GM19023 (cell line): Measurements from ENCODE around the gene RERE.
"Not testable (repeated sequence)": the region's sequence is repeated elsewhere in the genome, so short reads cannot be mapped to it uniquely, and the experiment has no call there.

Source experiments
- ATAC-seq: cut with Tn5 transposase; IDR thresholded peaks from one replicate; pipeline ENCODE4 v1.9.1; 2021; ENCODE audit warnings: mild to moderate bottlenecking, moderate library complexity; ENCODE audit not compliant: unreplicated experiment

The RERE gene

DNA sequence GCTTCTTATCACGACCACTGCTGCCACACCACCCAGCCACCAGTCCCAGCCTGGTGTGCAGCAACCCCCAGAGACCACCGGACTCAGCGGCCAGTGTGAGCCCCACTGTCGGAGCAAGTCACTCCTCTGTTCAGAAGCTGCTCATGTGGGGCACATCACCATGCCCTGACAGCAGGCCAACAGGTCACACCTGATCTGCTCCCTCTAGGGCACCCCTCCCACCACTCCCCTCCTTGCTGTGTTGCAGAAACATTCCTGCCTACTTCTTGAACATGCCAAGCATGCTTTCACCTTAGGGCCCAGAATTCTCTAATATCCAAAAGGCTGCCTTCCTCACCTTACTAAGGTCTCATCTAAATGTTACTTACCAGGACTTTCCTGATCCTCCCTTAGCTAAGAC, 353.1 kb downstream of the RERE start:
- no peak for ATAC-seq

- ATAC-seq: no peak
These were observed 354.1 kb downstream of the RERE start for GRCh38 chr1:8463144-8463927.

- no peak for ATAC-seq
These were observed 355.0 kb downstream of the RERE start for GRCh38 chr1:8462371-8462892.

- ATAC-seq: no peak
These were observed 355.9 kb downstream of the RERE start for GRCh38 chr1:8461351-8462110.

DNA sequence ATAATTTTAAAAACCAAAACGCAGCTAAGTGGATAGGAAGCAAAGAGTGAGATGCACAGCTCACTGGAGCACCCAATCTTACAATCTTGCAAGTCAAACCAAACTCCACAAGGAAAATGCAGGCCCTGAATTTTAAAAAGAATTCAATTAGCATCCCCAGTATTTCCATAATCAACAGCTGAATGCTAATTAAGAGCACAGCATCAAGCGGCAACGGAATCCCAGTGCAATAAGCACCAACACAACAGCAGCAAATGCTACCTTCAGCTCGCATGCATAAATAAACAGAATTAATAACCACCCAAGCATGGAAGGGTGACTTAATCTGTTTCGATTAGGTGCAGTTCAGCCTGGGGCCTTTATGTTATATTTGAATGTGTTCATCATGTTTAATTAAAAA, 356.7 kb downstream of the RERE start:
- no peak for ATAC-seq

- no peak for ATAC-seq
These were observed 357.3 kb downstream of the RERE start for GRCh38 chr1:8460132-8460544.

DNA sequence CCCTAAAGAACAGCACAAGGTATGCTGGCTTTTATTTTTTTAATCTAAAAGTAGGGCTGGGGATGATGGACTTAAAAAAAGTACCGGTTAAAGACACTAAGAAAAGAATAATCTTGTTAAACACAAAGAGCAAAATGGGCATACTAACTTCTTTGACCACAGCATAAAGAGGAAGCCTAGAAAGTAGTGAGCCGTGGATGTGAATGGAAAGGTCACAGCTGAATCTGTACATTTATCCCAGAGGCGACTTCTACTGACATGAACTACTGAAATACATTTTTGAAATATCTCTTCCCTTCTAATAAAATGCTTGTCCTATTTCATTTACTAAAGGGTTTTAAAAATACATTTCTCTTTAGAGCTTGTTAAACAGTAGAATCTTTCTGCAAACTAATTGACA, 358.8 kb downstream of the RERE start:
- no peak for ATAC-seq

DNA sequence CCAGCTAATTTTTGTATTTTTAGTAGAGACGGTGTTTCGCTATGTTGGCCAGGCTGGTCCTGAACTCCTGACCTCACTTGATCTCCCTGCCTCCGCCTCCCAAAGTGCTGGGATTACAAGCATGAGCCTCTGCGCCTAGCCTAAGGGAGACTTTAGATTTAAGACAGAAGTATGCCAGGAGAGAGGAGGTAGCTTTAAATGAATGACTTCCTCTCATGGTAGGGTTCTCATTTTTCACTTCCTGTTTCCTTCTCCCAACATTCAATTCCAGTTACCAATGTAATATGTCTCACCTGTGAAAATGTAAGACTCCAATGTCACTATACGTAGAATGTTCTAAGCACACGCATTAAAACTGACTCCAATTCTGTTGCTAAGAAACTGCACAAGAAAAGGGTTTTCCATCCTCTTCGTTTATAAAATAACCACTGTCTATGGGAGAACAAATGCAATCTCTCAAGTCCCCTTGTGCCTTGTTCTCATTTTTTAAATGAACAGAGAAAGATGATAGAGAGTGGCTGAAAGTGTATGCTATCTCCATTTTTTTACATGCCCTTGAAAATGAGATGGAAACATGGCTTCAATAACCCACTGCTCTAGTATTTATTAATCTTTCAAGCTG, 359.6 kb downstream of the RERE start:
- ATAC-seq: no peak

GRCh38 chr1:8456991-8457390, 360.4 kb downstream of the RERE start:
- ATAC-seq: no peak

DNA sequence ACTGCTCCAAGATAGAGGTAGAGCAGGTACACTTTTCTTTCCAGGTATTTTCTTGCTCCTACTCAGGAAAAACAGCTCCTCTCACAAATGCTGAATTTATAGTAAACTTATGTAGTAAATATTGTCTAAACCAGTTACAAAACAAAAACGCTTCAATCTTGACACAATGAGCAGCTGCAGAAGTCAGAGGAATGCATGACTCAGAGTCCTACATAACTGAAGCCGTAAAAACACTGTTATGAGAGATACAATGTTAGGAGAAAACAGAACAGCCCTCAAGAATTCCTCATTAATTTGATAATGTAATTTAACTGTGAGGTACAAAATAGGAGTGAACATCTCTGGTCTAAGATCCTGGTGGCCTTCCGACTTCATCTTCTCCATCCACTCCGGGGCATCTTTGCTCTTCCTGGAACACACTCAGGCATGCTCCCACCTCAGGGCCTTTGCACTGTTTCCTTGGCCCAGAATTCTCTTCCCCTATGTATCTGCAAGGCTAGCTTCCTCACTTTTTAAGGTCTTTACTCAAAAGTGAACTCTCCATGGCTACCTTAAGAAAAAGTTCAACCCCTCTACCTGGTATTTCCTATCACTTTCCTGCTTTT, 361.0 kb downstream of the RERE start:
- ATAC-seq: no peak

GRCh38 chr1:8455700-8456307, 361.6 kb downstream of the RERE start:
- no peak for ATAC-seq

DNA sequence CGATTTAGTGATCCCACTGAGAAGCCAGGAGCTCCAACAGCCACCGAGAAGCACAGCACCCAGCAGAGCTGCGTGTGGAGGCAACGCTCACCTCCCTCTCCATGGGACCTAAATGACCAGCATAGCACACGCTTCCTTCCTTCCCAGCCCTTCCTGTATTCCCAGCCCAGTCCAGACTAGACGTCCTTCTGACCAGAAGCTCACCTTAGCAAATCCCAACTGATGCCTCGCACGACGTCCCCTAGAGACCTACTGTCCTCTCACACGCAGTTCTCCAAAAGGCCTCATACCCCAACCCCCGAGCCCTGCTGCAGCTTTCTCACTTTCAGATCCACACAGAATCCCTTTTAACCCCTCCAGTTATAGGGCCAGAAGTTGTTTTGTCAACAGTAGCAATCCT, 367.1 kb downstream of the RERE start:
- no peak for ATAC-seq

DNA sequence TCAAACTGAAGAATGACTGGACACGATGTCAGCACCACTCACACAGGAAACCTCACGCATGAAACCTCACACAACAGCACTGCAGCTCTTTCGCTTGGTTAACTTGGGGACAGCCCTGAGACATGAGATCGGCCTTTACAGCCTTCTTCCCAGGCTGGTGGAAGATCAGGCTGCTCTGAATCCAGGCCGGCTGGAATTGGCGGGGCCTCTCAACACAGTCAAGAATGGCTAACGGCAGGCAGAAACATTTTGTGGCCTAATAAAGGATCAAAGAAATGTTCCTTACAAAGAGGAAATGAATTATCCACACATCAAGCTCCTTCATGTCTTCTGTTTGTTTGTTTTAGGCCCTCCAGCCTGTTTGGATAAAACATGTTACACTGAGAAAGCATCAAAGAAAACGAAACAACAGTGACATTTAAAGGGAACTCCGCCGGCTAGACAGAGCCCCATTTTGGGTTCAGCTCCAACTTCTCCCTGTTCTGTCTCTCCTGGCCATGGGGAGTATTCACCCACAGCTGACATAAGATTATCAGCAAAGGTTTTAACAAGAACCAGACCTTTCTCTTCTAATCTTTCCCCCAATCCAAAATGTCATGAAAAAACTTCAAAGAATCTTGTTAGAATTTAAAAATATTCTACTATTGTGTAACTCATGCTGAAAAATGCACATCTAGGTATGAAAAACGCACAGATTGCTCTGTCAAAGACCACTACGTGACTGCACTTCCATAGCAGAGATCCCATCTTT, 368.4 kb downstream of the RERE start:
- no peak for ATAC-seq

DNA sequence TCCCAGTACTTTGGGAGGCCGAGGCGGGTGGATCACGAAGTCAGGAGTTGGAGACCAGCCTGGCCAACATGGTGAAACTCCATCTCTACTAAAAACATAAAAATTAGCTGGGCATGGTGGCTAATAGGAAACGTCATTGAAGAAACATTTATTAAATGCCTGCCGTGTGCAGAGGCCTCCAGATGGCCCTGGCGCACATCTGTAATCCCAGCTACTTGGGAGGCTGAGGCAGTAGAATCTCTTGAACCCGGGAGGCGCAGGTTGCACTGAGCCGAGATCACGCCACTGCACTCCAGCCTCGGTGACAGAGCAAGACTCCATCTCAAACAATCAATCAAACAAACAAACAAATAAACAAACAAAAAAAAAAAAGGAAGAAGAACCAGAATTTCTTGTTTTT, 368.9 kb downstream of the RERE start:
- ATAC-seq: not testable (repeated sequence)

- ATAC-seq: no peak
These were observed 369.8 kb downstream of the RERE start for GRCh38 chr1:8447616-8448150.

DNA sequence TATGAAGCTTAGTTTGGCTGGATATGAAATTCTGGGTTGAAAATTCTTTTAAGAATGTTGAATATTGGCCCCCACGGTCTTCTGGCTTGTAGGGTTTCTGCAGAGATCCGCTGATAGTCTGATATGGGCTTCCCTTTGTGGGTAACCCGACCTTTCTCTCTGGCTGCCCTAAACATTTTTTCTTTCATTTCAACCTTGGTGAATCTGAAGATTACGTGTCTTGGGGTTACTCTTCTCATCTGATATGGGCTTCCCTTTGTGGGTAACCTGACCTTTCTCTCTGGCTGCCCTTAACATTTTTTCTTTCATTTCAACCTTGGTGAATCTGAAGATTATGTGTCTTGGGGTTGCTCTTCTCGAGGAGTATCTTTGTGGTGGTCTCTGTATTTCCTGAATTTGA, 371.3 kb downstream of the RERE start:
- not testable (repeated sequence) for ATAC-seq

- ATAC-seq: no peak
These were observed 373.8 kb downstream of the RERE start for GRCh38 chr1:8443558-8444194.

GRCh38 chr1:8441426-8441825, 376.0 kb downstream of the RERE start:
- no peak for ATAC-seq

GRCh38 chr1:8439015-8439702, 378.3 kb downstream of the RERE start:
- ATAC-seq: no peak
